ENCODE data around the gene SSC5D. TPM values are rescaled to one million over a fixed set of nuclear protein-coding genes. Genes with fewer than 3 reads are reported as not detected.

The SSC5D gene
- total and polyA plus RNA-seq, 2 of the 4 experiments (the other 2 are of a cell fraction), result 1.4 to 19.1 TPM

GRCh38 chr19:55490478-55491432 is 2.5 kb downstream of the SSC5D start:
- H4K5ac ChIP-seq (ENCODE audit: low read depth, low read length), result no peak overlapping the region
- no peak overlapping the region for H3K56ac ChIP-seq (ENCODE audit: extremely low read depth, insufficient read depth, low read length)
- in situ Hi-C loops (cut with MboI; ENCODE audit: low sequenced_read_pairs), result loop anchor here (25.0 kb wide), 1 partner anchor 1028 kb away; the partner anchor contains the start of genes CDC42EP5 and LENG9
- peaks cover 5 to 31% of the 10 kb centered on the region in 2 experiments for H3K79me1 ChIP-seq (ENCODE audit: low read depth in 1 of 2, low read length in 2 of 2)
- ATAC-seq (ENCODE audit: low read depth), result no peak
- H3K9me3 ChIP-seq (ENCODE audit: control insufficient read depth, insufficient read depth, low read length), result no peaks in the 10 kb centered on the region
- no peak overlapping the region for H3K4me3 ChIP-seq (ENCODE audit: insufficient read depth, low read depth, low read length)
- ChIA-PET POLR2A (ENCODE audit: unreplicated experiment) (no interaction called here), CTCF (interaction anchor here (0.5 to 1.0 kb wide), 2 partner anchors 13 to 121 kb away, joined by 3 read pairs; no protein-coding TSS in a partner anchor)
- peak overlapping the region; percentile 27; the same call in 1 of the 2 replicates for H2AK5ac ChIP-seq (ENCODE audit: low read depth, low read length)
- intact Hi-C loops (cut with micrococcal nuclease), result no loop called here
- no peak overlapping the region for H2BK120ac ChIP-seq (ENCODE audit: low read depth, low read length)
- no peak overlapping the region for H4K91ac ChIP-seq (ENCODE audit: insufficient read depth, low read depth, low read length)
- dilution Hi-C loops (cut with HindIII; ENCODE audit: low sequenced_read_pairs, unreplicated experiment), result no loop called here
- H3K4ac ChIP-seq (ENCODE audit: low read depth, low read length), result peak overlapping the region; percentile 35; the same call in 1 of the 2 replicates
- H3K4me1 ChIP-seq (ENCODE audit: control insufficient read depth, insufficient read depth, low read length), result peaks cover 45% of the 10 kb centered on the region
- H2BK5ac ChIP-seq (ENCODE audit: low read depth, low read length, poor library complexity, severe bottlenecking), result no peak overlapping the region
- H3K27ac ChIP-seq (ENCODE audit: insufficient read depth, low read length), result no peak overlapping the region
- no peak overlapping the region; the same call in 2 of the 3 replicates for H2BK15ac ChIP-seq (ENCODE audit: low read depth, low read length)
- H4K8ac ChIP-seq (ENCODE audit: low read depth in 2 of 2, low read length in 2 of 2), result no peak overlapping the region
- TF ChIP-seq MXI1 (IDR thresholded peaks at IDR 0.05; ENCODE audit: borderline replicate concordance, low read depth, low read length), result no peak
- no peak for TF ChIP-seq MAZ (IDR thresholded peaks at IDR 0.05; ENCODE audit: borderline replicate concordance, low read depth, low read length)
- TF ChIP-seq, protein P1, sequence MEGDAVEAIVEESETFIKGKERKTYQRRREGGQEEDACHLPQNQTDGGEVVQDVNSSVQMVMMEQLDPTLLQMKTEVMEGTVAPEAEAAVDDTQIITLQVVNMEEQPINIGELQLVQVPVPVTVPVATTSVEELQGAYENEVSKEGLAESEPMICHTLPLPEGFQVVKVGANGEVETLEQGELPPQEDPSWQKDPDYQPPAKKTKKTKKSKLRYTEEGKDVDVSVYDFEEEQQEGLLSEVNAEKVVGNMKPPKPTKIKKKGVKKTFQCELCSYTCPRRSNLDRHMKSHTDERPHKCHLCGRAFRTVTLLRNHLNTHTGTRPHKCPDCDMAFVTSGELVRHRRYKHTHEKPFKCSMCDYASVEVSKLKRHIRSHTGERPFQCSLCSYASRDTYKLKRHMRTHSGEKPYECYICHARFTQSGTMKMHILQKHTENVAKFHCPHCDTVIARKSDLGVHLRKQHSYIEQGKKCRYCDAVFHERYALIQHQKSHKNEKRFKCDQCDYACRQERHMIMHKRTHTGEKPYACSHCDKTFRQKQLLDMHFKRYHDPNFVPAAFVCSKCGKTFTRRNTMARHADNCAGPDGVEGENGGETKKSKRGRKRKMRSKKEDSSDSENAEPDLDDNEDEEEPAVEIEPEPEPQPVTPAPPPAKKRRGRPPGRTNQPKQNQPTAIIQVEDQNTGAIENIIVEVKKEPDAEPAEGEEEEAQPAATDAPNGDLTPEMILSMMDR (conservative IDR thresholded peaks at IDR 0.05; ENCODE audit: low read depth, low read length), result no peak
- no peak for TF ChIP-seq CEBPB (IDR thresholded peaks at IDR 0.05; ENCODE audit: low read depth, low read length)
- no peak for TF ChIP-seq CHD1 (IDR thresholded peaks at IDR 0.05; ENCODE audit: low read depth, low read length)
- no peaks in the 10 kb centered on the region for H3K27me3 ChIP-seq (ENCODE audit: control insufficient read depth, insufficient read depth, low read length)
- 81% methylated on average over 14 of the region's 52 CpGs; no CpG with 5 or more reads in 1 of the 2 experiments for WGBS, 2 experiments (ENCODE audit: extremely low coverage in 2 of 2, insufficient read length in 1 of 2)
- H3K23ac ChIP-seq (ENCODE audit: low read depth, low read length), result no peak overlapping the region
- H2AFZ ChIP-seq (replicated peaks; ENCODE audit: low read length, poor library complexity), result peak overlapping the region; percentile 72
- H2BK20ac ChIP-seq (ENCODE audit: low read depth, low read length), result no peak overlapping the region
- no peak overlapping the region for H3K4me2 ChIP-seq (ENCODE audit: low read depth, low read length)
- no peaks in the 10 kb centered on the region for H3K36me3 ChIP-seq (ENCODE audit: control insufficient read depth, insufficient read depth, low read length)
- H3K18ac ChIP-seq (ENCODE audit: low read depth, low read length), result no peak overlapping the region
- 0 out of 2 replicates have a peak, but pooled peaks cover 4% of the 10 kb centered on the region for H4K20me1 ChIP-seq (ENCODE audit: insufficient read depth, low read length)
- H3K9me1 ChIP-seq (ENCODE audit: insufficient read depth, low read length), result peaks cover 7% of the 10 kb centered on the region
- no TSS peak for BruUV-seq (replicated peaks)
- H2AK9ac ChIP-seq (replicated peaks; ENCODE audit: low read depth, low read length, poor library complexity), result peak overlapping the region; percentile 61
- no peak overlapping the region for H3K14ac ChIP-seq (replicated peaks; ENCODE audit: low read depth, low read length)
- no peak for DNase-seq
- H3K9ac ChIP-seq (ENCODE audit: low read depth, low read length), result no peak overlapping the region

Measured in IMR-90 (cell line).